Adrenal gland (tissue), 5 donors: ENCODE data around the gene LAMTOR2.

ENCODE experiments used
- POLR2A ChIP-seq, 2 donors: fragments of 450-650 bp; IDR thresholded peaks; one replicate each; pipeline ENCODE4 v1.6.1; 2017; ENCODE audit warnings: antibody characterized with exemption in 2 of 2, mild to moderate bottlenecking in 2 of 2, moderate library complexity in 1 of 2
- TF ChIP-seq, protein P1 (sequence below), 6 experiments: fragments of 450-650 bp in 4 of 6; fragments of 200-600 bp in 2 of 6; sonication (generic) in 1 of 6; IDR thresholded peaks; 1 replicate in 5 of 6; 2 replicates in 1 of 6; pipeline versions ENCODE4 v1.5.1 to v1.8.0; 2016 to 2021; ENCODE audit warnings: antibody characterized with exemption in 6 of 6, mild to moderate bottlenecking in 2 of 6, moderate library complexity in 1 of 6
- donor health status: DM: no; HTN: no; CAD: no.

- no peak for TF ChIP-seq POLR2A (IDR thresholded peaks at IDR 0.05)
- TF ChIP-seq, protein P1, sequence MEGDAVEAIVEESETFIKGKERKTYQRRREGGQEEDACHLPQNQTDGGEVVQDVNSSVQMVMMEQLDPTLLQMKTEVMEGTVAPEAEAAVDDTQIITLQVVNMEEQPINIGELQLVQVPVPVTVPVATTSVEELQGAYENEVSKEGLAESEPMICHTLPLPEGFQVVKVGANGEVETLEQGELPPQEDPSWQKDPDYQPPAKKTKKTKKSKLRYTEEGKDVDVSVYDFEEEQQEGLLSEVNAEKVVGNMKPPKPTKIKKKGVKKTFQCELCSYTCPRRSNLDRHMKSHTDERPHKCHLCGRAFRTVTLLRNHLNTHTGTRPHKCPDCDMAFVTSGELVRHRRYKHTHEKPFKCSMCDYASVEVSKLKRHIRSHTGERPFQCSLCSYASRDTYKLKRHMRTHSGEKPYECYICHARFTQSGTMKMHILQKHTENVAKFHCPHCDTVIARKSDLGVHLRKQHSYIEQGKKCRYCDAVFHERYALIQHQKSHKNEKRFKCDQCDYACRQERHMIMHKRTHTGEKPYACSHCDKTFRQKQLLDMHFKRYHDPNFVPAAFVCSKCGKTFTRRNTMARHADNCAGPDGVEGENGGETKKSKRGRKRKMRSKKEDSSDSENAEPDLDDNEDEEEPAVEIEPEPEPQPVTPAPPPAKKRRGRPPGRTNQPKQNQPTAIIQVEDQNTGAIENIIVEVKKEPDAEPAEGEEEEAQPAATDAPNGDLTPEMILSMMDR (IDR thresholded peaks at IDR 0.05), result no peak
Observed at GRCh38 chr1:156019946-156020292, 34.7 kb upstream of the LAMTOR2 start.
